HG03066 (cell line): Measurements from ENCODE around the gene ADGRL1.

Experiments used
- ATAC-seq: cut with Tn5 transposase; IDR thresholded peaks from one replicate; pipeline ENCODE4 v1.9.1; 2021; ENCODE audit warnings: low read depth; ENCODE audit not compliant: unreplicated experiment

The ADGRL1 gene

GRCh38 chr19:14164724-14165493 lies 41.1 kb downstream of the ADGRL1 start:
- ATAC-seq, result no peak

- no peak for ATAC-seq
These were observed 41.9 kb downstream of the ADGRL1 start for GRCh38 chr19:14164082-14164481.

- ATAC-seq, result no peak
These were observed 43.1 kb downstream of the ADGRL1 start for GRCh38 chr19:14162871-14163297.

- no peak for ATAC-seq
These were observed 44.7 kb downstream of the ADGRL1 start for GRCh38 chr19:14161305-14161704.

- ATAC-seq, result no peak
These were observed 45.8 kb downstream of the ADGRL1 start for GRCh38 chr19:14160017-14160703.

- ATAC-seq, result no peak
These were observed 46.9 kb downstream of the ADGRL1 start for GRCh38 chr19:14159059-14159458.

GRCh38 chr19:14158276-14159023 lies 47.5 kb downstream of the ADGRL1 start:
- ATAC-seq, result no peak

GRCh38 chr19:14156971-14157717 lies 48.8 kb downstream of the ADGRL1 start:
- ATAC-seq, result no peak

- no peak for ATAC-seq
These were observed 49.8 kb downstream of the ADGRL1 start for GRCh38 chr19:14156122-14156521.

GRCh38 chr19:14155371-14155770 lies 50.6 kb downstream of the ADGRL1 start:
- ATAC-seq, result no peak

GRCh38 chr19:14152713-14153112 lies 53.3 kb downstream of the ADGRL1 start:
- no peak for ATAC-seq

- no peak for ATAC-seq
These were observed 55.0 kb downstream of the ADGRL1 start for GRCh38 chr19:14150770-14151661.

- ATAC-seq, result no peak
These were observed 55.8 kb downstream of the ADGRL1 start for GRCh38 chr19:14150041-14150769.

GRCh38 chr19:14149509-14149994 lies 56.4 kb downstream of the ADGRL1 start:
- no peak for ATAC-seq

- no peak for ATAC-seq
These were observed 57.1 kb downstream of the ADGRL1 start for GRCh38 chr19:14148751-14149410.

GRCh38 chr19:14147797-14148605 lies 58.0 kb downstream of the ADGRL1 start:
- no peak for ATAC-seq

- no peak for ATAC-seq
These were observed 59.2 kb downstream of the ADGRL1 start for GRCh38 chr19:14146789-14147216.
